ENCODE data around the gene TUBE1. TPM values are rescaled to one million over a fixed set of nuclear protein-coding genes. Genes with fewer than 3 reads are reported as not detected.

Gene TUBE1
- total and polyA plus RNA-seq, 2 experiments from 2014 or later, result 41.5 to 42.7 TPM

GRCh38 chr6:112062966-112063365, 24.3 kb downstream of the TUBE1 start:
- Histone ChIP-seq H2AFZ (no peak overlapping the region), H3K4me2 (ENCODE audit: unreplicated experiment) (no peak overlapping the region), H3K4me1 (ENCODE audit: insufficient read depth) (peaks cover 9% of the 10 kb centered on the region; the same call in 1 of the 2 replicates), H3K36me3 (ENCODE audit: low read depth) (no peaks in the 10 kb centered on the region), H3K9me3 (ENCODE audit: low read depth) (no peaks in the 10 kb centered on the region), H3K27me3 (replicated peaks; ENCODE audit: insufficient read depth) (no peaks in the 10 kb centered on the region), H3K4me3 (no peak overlapping the region), H3F3A (ENCODE audit: insufficient read depth) (peaks cover 21% of the 10 kb centered on the region), H3K9me2 (ENCODE audit: insufficient read depth) (no peaks in the 10 kb centered on the region), H3K79me2 (ENCODE audit: insufficient read depth) (no peaks in the 10 kb centered on the region), H3K9ac (no peak overlapping the region), H3K27ac (no peak overlapping the region), H4K20me1 (ENCODE audit: insufficient read depth) (no peaks in the 10 kb centered on the region)
- no peak for DNase-seq
- TF ChIP-seq EZH2 (IDR thresholded peaks at IDR 0.05; ENCODE audit: insufficient read depth, poor library complexity, severe bottlenecking) (no peak), EZH2phosphoT487 (IDR thresholded peaks at IDR 0.05; ENCODE audit: insufficient read depth, low read depth) (no peak)
- in situ Hi-C loops (cut with MboI), result no loop called here
- WGBS, 2 experiments (ENCODE audit: low coverage in 1 of 2, low lambda C conversion rate in 2 of 2, missing lambda C conversion rate in 2 of 2), result 78 to 83% methylated on average over 3 of the region's 3 CpGs

GRCh38 chr6:112061605-112062004, 25.7 kb downstream of the TUBE1 start:
- Histone ChIP-seq H3F3A (ENCODE audit: insufficient read depth) (peaks cover 10% of the 10 kb centered on the region; the same call in 1 of the 2 replicates), H3K4me1 (ENCODE audit: insufficient read depth) (peaks cover 9% of the 10 kb centered on the region; the same call in 1 of the 2 replicates), H4K20me1 (ENCODE audit: insufficient read depth) (no peaks in the 10 kb centered on the region), H3K79me2 (ENCODE audit: insufficient read depth) (no peaks in the 10 kb centered on the region), H3K4me3 (no peak overlapping the region), H2AFZ (no peak overlapping the region), H3K4me2 (ENCODE audit: unreplicated experiment) (no peak overlapping the region), H3K9me2 (ENCODE audit: insufficient read depth) (no peaks in the 10 kb centered on the region), H3K36me3 (ENCODE audit: low read depth) (no peaks in the 10 kb centered on the region), H3K9me3 (ENCODE audit: low read depth) (no peaks in the 10 kb centered on the region), H3K9ac (no peak overlapping the region), H3K27ac (no peak overlapping the region), H3K27me3 (replicated peaks; ENCODE audit: insufficient read depth) (no peaks in the 10 kb centered on the region)
- peak; percentile 70 for DNase-seq
- in situ Hi-C loops (cut with MboI), result no loop called here
- TF ChIP-seq EZH2 (IDR thresholded peaks at IDR 0.05; ENCODE audit: insufficient read depth, poor library complexity, severe bottlenecking), result no peak
- no peak for TF ChIP-seq EZH2phosphoT487 (IDR thresholded peaks at IDR 0.05; ENCODE audit: insufficient read depth, low read depth)
- 79 to 85% methylated on average over 4 of the region's 4 CpGs for WGBS, 2 experiments (ENCODE audit: low coverage in 1 of 2, low lambda C conversion rate in 2 of 2, missing lambda C conversion rate in 2 of 2)

- Histone ChIP-seq H3K9me3 (ENCODE audit: low read depth) (no peaks in the 10 kb centered on the region), H3K4me3 (no peak overlapping the region), H2AFZ (no peak overlapping the region), H3K27ac (no peak overlapping the region), H3K27me3 (replicated peaks; ENCODE audit: insufficient read depth) (no peaks in the 10 kb centered on the region), H3K36me3 (ENCODE audit: low read depth) (no peaks in the 10 kb centered on the region), H3K9ac (no peak overlapping the region), H4K20me1 (ENCODE audit: insufficient read depth) (no peaks in the 10 kb centered on the region), H3K4me1 (ENCODE audit: insufficient read depth) (peaks cover 15% of the 10 kb centered on the region; the same call in 1 of the 2 replicates), H3K9me2 (ENCODE audit: insufficient read depth) (no peaks in the 10 kb centered on the region), H3K4me2 (ENCODE audit: unreplicated experiment) (no peak overlapping the region), H3F3A (ENCODE audit: insufficient read depth) (0 out of 2 replicates have a peak, but pooled peaks cover 3% of the 10 kb centered on the region), H3K79me2 (ENCODE audit: insufficient read depth) (no peaks in the 10 kb centered on the region)
- TF ChIP-seq EZH2 (IDR thresholded peaks at IDR 0.05; ENCODE audit: insufficient read depth, poor library complexity, severe bottlenecking), result no peak
- no peak for TF ChIP-seq EZH2phosphoT487 (IDR thresholded peaks at IDR 0.05; ENCODE audit: insufficient read depth, low read depth)
- 58 to 65% methylated on average over 4 of the region's 4 CpGs for WGBS, 2 experiments (ENCODE audit: low coverage in 1 of 2, low lambda C conversion rate in 2 of 2, missing lambda C conversion rate in 2 of 2)
- DNase-seq, result no peak
- in situ Hi-C loops (cut with MboI), result no loop called here
Measured at GRCh38 chr6:112058243-112059032, 28.8 kb downstream of the TUBE1 start.

- Histone ChIP-seq H3F3A (ENCODE audit: insufficient read depth) (0 out of 2 replicates have a peak, but pooled peaks cover 3% of the 10 kb centered on the region), H3K4me2 (ENCODE audit: unreplicated experiment) (no peak overlapping the region), H3K27me3 (replicated peaks; ENCODE audit: insufficient read depth) (no peaks in the 10 kb centered on the region), H3K4me3 (no peak overlapping the region), H3K9me3 (ENCODE audit: low read depth) (no peaks in the 10 kb centered on the region), H3K27ac (no peak overlapping the region), H3K9ac (no peak overlapping the region), H4K20me1 (ENCODE audit: insufficient read depth) (no peaks in the 10 kb centered on the region), H2AFZ (0 out of 2 replicates have a peak overlapping the region, but pooled peaks have one; percentile 24), H3K9me2 (ENCODE audit: insufficient read depth) (no peaks in the 10 kb centered on the region), H3K4me1 (ENCODE audit: insufficient read depth) (peaks cover 6% of the 10 kb centered on the region; the same call in 1 of the 2 replicates), H3K36me3 (ENCODE audit: low read depth) (no peaks in the 10 kb centered on the region), H3K79me2 (ENCODE audit: insufficient read depth) (no peaks in the 10 kb centered on the region)
- no peak for TF ChIP-seq EZH2 (IDR thresholded peaks at IDR 0.05; ENCODE audit: insufficient read depth, poor library complexity, severe bottlenecking)
- no peak for TF ChIP-seq EZH2phosphoT487 (IDR thresholded peaks at IDR 0.05; ENCODE audit: insufficient read depth, low read depth)
- peak; percentile 12 for DNase-seq
- in situ Hi-C loops (cut with MboI), result no loop called here
- WGBS, 2 experiments (ENCODE audit: low coverage in 1 of 2, low lambda C conversion rate in 2 of 2, missing lambda C conversion rate in 2 of 2), result 65 to 67% methylated on average over 10 of the region's 10 CpGs
Measured at GRCh38 chr6:112054555-112055190, 32.6 kb downstream of the TUBE1 start.
